ENCODE data around the gene MANEA. TPM values are rescaled to one million over a fixed set of nuclear protein-coding genes. Genes with fewer than 3 reads are reported as not detected.

The MANEA gene
- total and polyA plus RNA-seq, 2 of the 13 experiments (the other 11 are each of a cell fraction or from before 2014, with no cell fraction given): 10.0 to 10.9 TPM

GRCh38 chr6:95574811-95575210, 2.5 kb upstream of the MANEA start (continued):
- TF ChIP-seq, protein P1, sequence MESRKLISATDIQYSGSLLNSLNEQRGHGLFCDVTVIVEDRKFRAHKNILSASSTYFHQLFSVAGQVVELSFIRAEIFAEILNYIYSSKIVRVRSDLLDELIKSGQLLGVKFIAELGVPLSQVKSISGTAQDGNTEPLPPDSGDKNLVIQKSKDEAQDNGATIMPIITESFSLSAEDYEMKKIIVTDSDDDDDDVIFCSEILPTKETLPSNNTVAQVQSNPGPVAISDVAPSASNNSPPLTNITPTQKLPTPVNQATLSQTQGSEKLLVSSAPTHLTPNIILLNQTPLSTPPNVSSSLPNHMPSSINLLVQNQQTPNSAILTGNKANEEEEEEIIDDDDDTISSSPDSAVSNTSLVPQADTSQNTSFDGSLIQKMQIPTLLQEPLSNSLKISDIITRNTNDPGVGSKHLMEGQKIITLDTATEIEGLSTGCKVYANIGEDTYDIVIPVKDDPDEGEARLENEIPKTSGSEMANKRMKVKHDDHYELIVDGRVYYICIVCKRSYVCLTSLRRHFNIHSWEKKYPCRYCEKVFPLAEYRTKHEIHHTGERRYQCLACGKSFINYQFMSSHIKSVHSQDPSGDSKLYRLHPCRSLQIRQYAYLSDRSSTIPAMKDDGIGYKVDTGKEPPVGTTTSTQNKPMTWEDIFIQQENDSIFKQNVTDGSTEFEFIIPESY (CRISPR knock-in tag; IDR thresholded peaks at IDR 0.05): no peak
- TF ChIP-seq ELF3 (CRISPR knock-in tag; IDR thresholded peaks at IDR 0.05): no peak
- no peak for TF ChIP-seq JUND (CRISPR knock-in tag; IDR thresholded peaks at IDR 0.05)
- TF ChIP-seq TCF12 (IDR thresholded peaks at IDR 0.05): no peak
- no peak for TF ChIP-seq TCF12 (CRISPR knock-in tag; IDR thresholded peaks at IDR 0.05)
- no peak for TF ChIP-seq MBD4 (IDR thresholded peaks at IDR 0.05; ENCODE audit: borderline replicate concordance, low read length)
- TF ChIP-seq SRF (IDR thresholded peaks at IDR 0.05; ENCODE audit: low read depth, low read length): no peak
- no peak for TF ChIP-seq HOXA7 (CRISPR knock-in tag; IDR thresholded peaks at IDR 0.05)
- TF ChIP-seq ZNF670 (CRISPR knock-in tag; IDR thresholded peaks at IDR 0.05; ENCODE audit: borderline replicate concordance): no peak
- TF ChIP-seq, protein P2, sequence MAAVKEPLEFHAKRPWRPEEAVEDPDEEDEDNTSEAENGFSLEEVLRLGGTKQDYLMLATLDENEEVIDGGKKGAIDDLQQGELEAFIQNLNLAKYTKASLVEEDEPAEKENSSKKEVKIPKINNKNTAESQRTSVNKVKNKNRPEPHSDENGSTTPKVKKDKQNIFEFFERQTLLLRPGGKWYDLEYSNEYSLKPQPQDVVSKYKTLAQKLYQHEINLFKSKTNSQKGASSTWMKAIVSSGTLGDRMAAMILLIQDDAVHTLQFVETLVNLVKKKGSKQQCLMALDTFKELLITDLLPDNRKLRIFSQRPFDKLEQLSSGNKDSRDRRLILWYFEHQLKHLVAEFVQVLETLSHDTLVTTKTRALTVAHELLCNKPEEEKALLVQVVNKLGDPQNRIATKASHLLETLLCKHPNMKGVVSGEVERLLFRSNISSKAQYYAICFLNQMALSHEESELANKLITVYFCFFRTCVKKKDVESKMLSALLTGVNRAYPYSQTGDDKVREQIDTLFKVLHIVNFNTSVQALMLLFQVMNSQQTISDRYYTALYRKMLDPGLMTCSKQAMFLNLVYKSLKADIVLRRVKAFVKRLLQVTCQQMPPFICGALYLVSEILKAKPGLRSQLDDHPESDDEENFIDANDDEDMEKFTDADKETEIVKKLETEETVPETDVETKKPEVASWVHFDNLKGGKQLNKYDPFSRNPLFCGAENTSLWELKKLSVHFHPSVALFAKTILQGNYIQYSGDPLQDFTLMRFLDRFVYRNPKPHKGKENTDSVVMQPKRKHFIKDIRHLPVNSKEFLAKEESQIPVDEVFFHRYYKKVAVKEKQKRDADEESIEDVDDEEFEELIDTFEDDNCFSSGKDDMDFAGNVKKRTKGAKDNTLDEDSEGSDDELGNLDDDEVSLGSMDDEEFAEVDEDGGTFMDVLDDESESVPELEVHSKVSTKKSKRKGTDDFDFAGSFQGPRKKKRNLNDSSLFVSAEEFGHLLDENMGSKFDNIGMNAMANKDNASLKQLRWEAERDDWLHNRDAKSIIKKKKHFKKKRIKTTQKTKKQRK (IDR thresholded peaks at IDR 0.05; ENCODE audit: low read length): no peak
- peak; percentile 64 for TF ChIP-seq ARID5B (CRISPR knock-in tag; IDR thresholded peaks at IDR 0.05)
- no peak for TF ChIP-seq CREB3 (CRISPR knock-in tag; IDR thresholded peaks at IDR 0.05)
- no peak for TF ChIP-seq SP4 (CRISPR knock-in tag; IDR thresholded peaks at IDR 0.05)
- no peak for TF ChIP-seq ZNF367 (CRISPR knock-in tag; IDR thresholded peaks at IDR 0.05; ENCODE audit: borderline replicate concordance)
- no peak for TF ChIP-seq FIP1L1 (IDR thresholded peaks at IDR 0.05; ENCODE audit: borderline replicate concordance, insufficient read depth, low read depth, low read length)
- TF ChIP-seq, protein P3, sequence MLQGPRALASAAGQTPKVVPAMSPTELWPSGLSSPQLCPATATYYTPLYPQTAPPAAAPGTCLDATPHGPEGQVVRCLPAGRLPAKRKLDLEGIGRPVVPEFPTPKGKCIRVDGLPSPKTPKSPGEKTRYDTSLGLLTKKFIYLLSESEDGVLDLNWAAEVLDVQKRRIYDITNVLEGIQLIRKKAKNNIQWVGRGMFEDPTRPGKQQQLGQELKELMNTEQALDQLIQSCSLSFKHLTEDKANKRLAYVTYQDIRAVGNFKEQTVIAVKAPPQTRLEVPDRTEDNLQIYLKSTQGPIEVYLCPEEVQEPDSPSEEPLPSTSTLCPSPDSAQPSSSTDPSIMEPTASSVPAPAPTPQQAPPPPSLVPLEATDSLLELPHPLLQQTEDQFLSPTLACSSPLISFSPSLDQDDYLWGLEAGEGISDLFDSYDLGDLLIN (CRISPR knock-in tag; IDR thresholded peaks at IDR 0.05; ENCODE audit: borderline replicate concordance): no peak
- no peak for TF ChIP-seq SMAD1 (CRISPR knock-in tag; IDR thresholded peaks at IDR 0.05; ENCODE audit: borderline replicate concordance, low read depth)
- no peak for TF ChIP-seq CCDC6 (CRISPR knock-in tag; IDR thresholded peaks at IDR 0.05)

All from HepG2 (cell line).